OCI-LY1 (cell line): ENCODE measurements around the gene PPP2R3B.
A peak's percentile ranks its signal among the peaks of the same experiment; 100 is the strongest.

Source experiments
- H2AFZ ChIP-seq: fragments of 200-600 bp; sonication (generic), shearing (Covaris generic); 2 replicates; pipeline ENCODE4 v1.6.0; 2014; ENCODE audit warnings: antibody characterized with exemption, mild to moderate bottlenecking, low read length
- H3F3A ChIP-seq: fragments of 200-600 bp; sonication (generic), shearing (Covaris generic); 2 replicates; pipeline ENCODE4 v1.6.0; 2014; ENCODE audit warnings: mild to moderate bottlenecking, antibody characterized with exemption, low read length, moderate library complexity; ENCODE audit not compliant: insufficient read depth
- H3K27ac ChIP-seq: fragments of 200-600 bp; sonication (generic); 2 replicates; pipeline ENCODE4 v1.5.1; 2014; ENCODE audit warnings: low read length, mixed run types, mild to moderate bottlenecking, low read depth; ENCODE audit not compliant: poor library complexity, severe bottlenecking
- H3K27me3 ChIP-seq: fragments of 200-600 bp; sonication (generic); 2 replicates; pipeline ENCODE4 v1.6.0; 2014; ENCODE audit warnings: antibody characterized with exemption, mild to moderate bottlenecking, low read length, moderate library complexity; ENCODE audit not compliant: insufficient read depth
- H3K36me3 ChIP-seq: fragments of 200-600 bp; sonication (generic); 2 replicates; pipeline ENCODE4 v1.6.1; 2014; ENCODE audit warnings: mild to moderate bottlenecking, antibody characterized with exemption, low read length, moderate library complexity, mixed read lengths; ENCODE audit not compliant: insufficient read depth
- H3K4me1 ChIP-seq: fragments of 200-600 bp; sonication (generic); 2 replicates; pipeline ENCODE4 v1.5.1; 2014; ENCODE audit warnings: mild to moderate bottlenecking, low read length, moderate library complexity; ENCODE audit not compliant: insufficient read depth, severe bottlenecking
- H3K4me2 ChIP-seq: fragments of 200-600 bp; sonication (generic), shearing (Covaris generic); 2 replicates; pipeline ENCODE4 v1.6.1; 2014; ENCODE audit warnings: low read length
- H3K4me3 ChIP-seq: fragments of 200-600 bp; sonication (generic); 2 replicates; pipeline ENCODE4 v1.5.1; 2014; ENCODE audit warnings: low read length, low read depth, mild to moderate bottlenecking, mixed read lengths; ENCODE audit not compliant: poor library complexity, severe bottlenecking
- H3K79me2 ChIP-seq: fragments of 200-600 bp; shearing (Covaris generic); 2 replicates; pipeline ENCODE4 v1.6.1; 2016; ENCODE audit warnings: mixed run types, low read length, mixed read lengths; ENCODE audit not compliant: insufficient read depth
- H3K9ac ChIP-seq: fragments of 200-600 bp; sonication (generic), shearing (Covaris generic); 2 replicates; pipeline ENCODE4 v1.6.1; 2014; ENCODE audit warnings: mild to moderate bottlenecking, low read length, mixed read lengths
- H3K9me2 ChIP-seq: fragments of 200-600 bp; sonication (generic), shearing (Covaris generic); 2 replicates; pipeline ENCODE4 v1.6.1; 2014; ENCODE audit warnings: low read depth, mild to moderate bottlenecking, low read length, mixed read lengths
- H3K9me3 ChIP-seq: fragments of 200-600 bp; shearing (Covaris generic); 2 replicates; pipeline ENCODE4 v1.6.1; 2014; ENCODE audit warnings: low read length, mixed read lengths
- H4K20me1 ChIP-seq: fragments of 200-600 bp; sonication (generic), shearing (Covaris generic); 2 replicates; pipeline ENCODE4 v1.6.0; 2016; ENCODE audit warnings: mild to moderate bottlenecking, low read length; ENCODE audit not compliant: insufficient read depth
- EZH2 ChIP-seq: fragments of 200-600 bp; sonication (generic), shearing (Covaris generic); IDR thresholded peaks from 2 replicates; pipeline ENCODE4 v1.8.0; 2017; ENCODE audit warnings: borderline replicate concordance, mixed run types, mild to moderate bottlenecking, antibody characterized with exemption, low read length, moderate library complexity, mixed read lengths
- TF ChIP-seq, protein P1 (sequence below): fragments of 200-600 bp; sonication (generic), shearing (Covaris generic); IDR thresholded peaks from 2 replicates; pipeline ENCODE4 v1.5.1; 2017; ENCODE audit warnings: mild to moderate bottlenecking, antibody characterized with exemption, low read length, moderate library complexity, mixed read lengths

The PPP2R3B gene

GRCh38 chrX:353566-354535, 32.9 kb downstream of the PPP2R3B start:
- no peak for TF ChIP-seq EZH2
- TF ChIP-seq, protein P1, sequence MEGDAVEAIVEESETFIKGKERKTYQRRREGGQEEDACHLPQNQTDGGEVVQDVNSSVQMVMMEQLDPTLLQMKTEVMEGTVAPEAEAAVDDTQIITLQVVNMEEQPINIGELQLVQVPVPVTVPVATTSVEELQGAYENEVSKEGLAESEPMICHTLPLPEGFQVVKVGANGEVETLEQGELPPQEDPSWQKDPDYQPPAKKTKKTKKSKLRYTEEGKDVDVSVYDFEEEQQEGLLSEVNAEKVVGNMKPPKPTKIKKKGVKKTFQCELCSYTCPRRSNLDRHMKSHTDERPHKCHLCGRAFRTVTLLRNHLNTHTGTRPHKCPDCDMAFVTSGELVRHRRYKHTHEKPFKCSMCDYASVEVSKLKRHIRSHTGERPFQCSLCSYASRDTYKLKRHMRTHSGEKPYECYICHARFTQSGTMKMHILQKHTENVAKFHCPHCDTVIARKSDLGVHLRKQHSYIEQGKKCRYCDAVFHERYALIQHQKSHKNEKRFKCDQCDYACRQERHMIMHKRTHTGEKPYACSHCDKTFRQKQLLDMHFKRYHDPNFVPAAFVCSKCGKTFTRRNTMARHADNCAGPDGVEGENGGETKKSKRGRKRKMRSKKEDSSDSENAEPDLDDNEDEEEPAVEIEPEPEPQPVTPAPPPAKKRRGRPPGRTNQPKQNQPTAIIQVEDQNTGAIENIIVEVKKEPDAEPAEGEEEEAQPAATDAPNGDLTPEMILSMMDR: no peak
- Histone ChIP-seq H3F3A (no peaks in the 10 kb centered on the region), H3K4me1 (peaks cover 41% of the 10 kb centered on the region), H3K27ac (peak overlapping the region; percentile 86), H2AFZ (no peak overlapping the region), H3K36me3 (peaks cover 91% of the 10 kb centered on the region), H4K20me1 (no peaks in the 10 kb centered on the region), H3K27me3 (no peaks in the 10 kb centered on the region), H3K9me3 (no peaks in the 10 kb centered on the region), H3K4me2 (no peak overlapping the region), H3K9me2 (no peaks in the 10 kb centered on the region), H3K4me3 (no peak overlapping the region), H3K79me2 (peaks cover 22% of the 10 kb centered on the region), H3K9ac (no peak overlapping the region; the same call in 1 of the 2 replicates)

DNA sequence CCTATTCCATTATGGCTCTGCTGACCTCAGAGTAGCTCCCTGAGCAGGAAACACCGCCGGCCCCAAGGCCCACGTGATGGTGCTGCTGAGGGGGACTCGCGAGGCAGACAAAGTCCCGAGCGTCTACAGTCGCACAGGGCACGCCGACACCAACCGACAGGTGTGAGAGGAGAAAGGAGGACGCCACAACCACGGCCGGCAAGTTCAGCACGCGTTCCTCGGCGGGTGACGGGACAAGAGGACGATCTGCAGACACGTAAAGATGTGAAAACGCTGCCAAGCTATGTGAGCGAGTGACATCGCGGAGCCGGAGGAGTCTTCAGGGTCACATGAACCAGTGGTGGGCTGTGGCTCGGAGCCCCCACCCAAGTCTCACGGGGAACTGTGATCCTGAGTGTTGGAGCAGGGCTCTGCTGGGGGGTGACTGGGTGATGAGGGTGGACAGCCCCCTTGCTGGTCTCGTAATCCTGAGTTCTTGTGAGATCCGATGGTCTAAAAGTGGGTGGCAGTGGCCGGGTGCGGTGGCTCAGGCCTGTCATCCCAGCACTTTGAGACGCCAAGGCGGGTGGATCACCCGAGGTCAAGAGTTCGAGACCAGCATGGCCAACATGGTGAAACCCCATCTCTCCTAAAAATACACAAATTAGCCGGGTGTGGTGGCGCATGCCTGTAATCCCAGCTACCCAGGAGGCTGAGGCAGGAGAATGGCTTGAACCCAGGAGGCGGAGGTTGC, 34.0 kb downstream of the PPP2R3B start:
- Histone ChIP-seq H4K20me1 (no peaks in the 10 kb centered on the region), H3K79me2 (peaks cover 27% of the 10 kb centered on the region), H3K27me3 (no peaks in the 10 kb centered on the region), H3K27ac (no peak overlapping the region), H2AFZ (no peak overlapping the region), H3K36me3 (peaks cover 91% of the 10 kb centered on the region), H3K9me3 (no peaks in the 10 kb centered on the region), H3K9ac (no peak overlapping the region), H3K4me2 (no peak overlapping the region), H3F3A (no peaks in the 10 kb centered on the region), H3K4me1 (peaks cover 34% of the 10 kb centered on the region), H3K9me2 (no peaks in the 10 kb centered on the region), H3K4me3 (no peak overlapping the region)
- no peak for TF ChIP-seq EZH2
- TF ChIP-seq, protein P1: no peak

DNA sequence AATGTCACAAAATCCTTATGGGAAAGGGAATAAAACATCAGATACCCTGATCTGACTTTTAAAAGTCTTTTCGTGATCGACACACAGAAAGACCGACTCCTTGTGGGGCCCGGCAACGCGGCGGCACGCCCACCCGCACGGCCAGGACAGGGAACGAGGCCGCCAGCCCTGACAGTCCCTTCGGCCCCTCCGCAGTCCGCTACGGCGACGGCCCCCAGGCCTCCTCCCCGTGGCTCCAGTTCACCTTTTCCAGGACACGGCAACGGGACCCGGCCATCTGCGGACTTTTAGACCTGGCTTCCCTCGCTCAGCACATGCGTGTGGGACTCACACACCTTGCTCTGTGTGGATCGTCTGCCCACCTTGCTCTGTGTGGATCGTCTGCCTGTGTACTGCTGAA, 34.5 kb downstream of the PPP2R3B start:
- Histone ChIP-seq H3K27ac (no peak overlapping the region), H3K36me3 (peaks cover 91% of the 10 kb centered on the region), H3K9me3 (no peaks in the 10 kb centered on the region), H3K27me3 (no peaks in the 10 kb centered on the region), H3K9ac (no peak overlapping the region), H4K20me1 (no peaks in the 10 kb centered on the region), H3K4me2 (no peak overlapping the region), H2AFZ (no peak overlapping the region), H3F3A (no peaks in the 10 kb centered on the region), H3K4me3 (no peak overlapping the region), H3K79me2 (peaks cover 23% of the 10 kb centered on the region), H3K9me2 (no peaks in the 10 kb centered on the region), H3K4me1 (peaks cover 29% of the 10 kb centered on the region)
- TF ChIP-seq, protein P1: no peak
- no peak for TF ChIP-seq EZH2
